GM23338 (cell line): ENCODE data around the gene TSKS. TPM values are rescaled to one million over a fixed set of nuclear protein-coding genes. Genes with fewer than 3 reads are reported as not detected.

Experiments
- ATAC-seq: fragments of 200-7000 bp; cut with Tn5 transposase; 3 replicates; pipeline ENCODE4 v1.9.1; 2020
- DNase-seq: peaks from one replicate; pipeline ENCODE4 v3.0.0-alpha.2; 2015; ENCODE audit warnings: low spot score
- H2AFZ ChIP-seq: fragments of 200-600 bp; sonication (generic); 2 replicates; pipeline ENCODE4 v1.8.0; 2016; ENCODE audit warnings: antibody characterized with exemption, mild to moderate bottlenecking, moderate library complexity
- H3F3A ChIP-seq: fragments of 200-600 bp; sonication (generic); replicated peaks from 2 replicates; pipeline ENCODE4 v1.8.0; 2017; ENCODE audit warnings: antibody characterized with exemption, mixed run types, low read depth
- H3K27ac ChIP-seq: fragments of 200-600 bp; sonication (generic); 2 replicates; pipeline ENCODE4 v1.6.1; 2016; ENCODE audit warnings: low read depth
- H3K27me3 ChIP-seq: fragments of 200-600 bp; sonication (generic); 2 replicates; pipeline ENCODE4 v1.8.0; 2016; ENCODE audit warnings: mild to moderate bottlenecking, mixed run types, moderate library complexity; ENCODE audit not compliant: insufficient read depth
- H3K36me3 ChIP-seq: fragments of 200-600 bp; sonication (generic); 2 replicates; pipeline ENCODE4 v1.8.0; 2016; ENCODE audit warnings: mild to moderate bottlenecking; ENCODE audit not compliant: insufficient read depth
- H3K4me1 ChIP-seq: fragments of 200-600 bp; sonication (generic); 2 replicates; pipeline ENCODE4 v1.8.0; 2016; ENCODE audit warnings: mild to moderate bottlenecking, moderate library complexity; ENCODE audit not compliant: insufficient read depth
- H3K4me2 ChIP-seq: fragments of 200-600 bp; sonication (generic); 2 replicates; pipeline ENCODE4 v1.7.1; 2017; ENCODE audit warnings: mixed run types
- H3K4me3 ChIP-seq: fragments of 200-600 bp; sonication (generic); 2 replicates; pipeline ENCODE4 v1.6.1; 2016; ENCODE audit warnings: mixed run types
- H3K79me2 ChIP-seq: fragments of 200-600 bp; sonication (generic); replicated peaks from 2 replicates; pipeline ENCODE4 v1.8.0; 2017; ENCODE audit warnings: mild to moderate bottlenecking; ENCODE audit not compliant: insufficient read depth
- H3K9me2 ChIP-seq: fragments of 200-600 bp; sonication (generic); 2 replicates; pipeline ENCODE4 v1.8.0; 2017; ENCODE audit not compliant: insufficient read depth
- H4K20me1 ChIP-seq: fragments of 200-600 bp; sonication (generic); replicated peaks from 2 replicates; pipeline ENCODE4 v1.8.0; 2017; ENCODE audit warnings: mild to moderate bottlenecking; ENCODE audit not compliant: insufficient read depth
- H3K27ac Mint-ChIP-seq: 2 replicates; pipeline ENCODE4 v1.8.0; 2020; ENCODE audit warnings: inconsistent platforms, mild to moderate bottlenecking, moderate library complexity, mixed read lengths
- H3K27me3 Mint-ChIP-seq: 3 replicates; pipeline ENCODE4 v1.8.0; 2022; ENCODE audit warnings: low read depth, mild to moderate bottlenecking, moderate library complexity, mixed read lengths, inconsistent platforms; ENCODE audit not compliant: insufficient read depth, poor library complexity
- H3K36me3 Mint-ChIP-seq: 3 replicates; pipeline ENCODE4 v1.8.0; 2021; ENCODE audit warnings: low read depth, mild to moderate bottlenecking, inconsistent platforms, moderate library complexity, mixed read lengths
- H3K4me1 Mint-ChIP-seq: 3 replicates; pipeline ENCODE4 v1.8.0; 2020; ENCODE audit warnings: mild to moderate bottlenecking, inconsistent platforms, mixed read lengths
- H3K4me3 Mint-ChIP-seq: 3 replicates; pipeline ENCODE4 v1.8.0; 2021; ENCODE audit warnings: moderate library complexity, mild to moderate bottlenecking, inconsistent platforms, mixed read lengths
- H3K9me3 Mint-ChIP-seq: 3 replicates; pipeline ENCODE4 v1.8.0; 2020; ENCODE audit warnings: moderate library complexity, mild to moderate bottlenecking, inconsistent platforms, mixed read lengths
- CREB1 ChIP-seq: fragments of 250-450 bp; sonication (Bioruptor Pico); IDR thresholded peaks from 2 replicates; pipeline ENCODE4 v1.5.0; 2020; ENCODE audit warnings: low read depth, mild to moderate bottlenecking, moderate library complexity
- EZH2 ChIP-seq: fragments of 200-600 bp; sonication (generic); IDR thresholded peaks from one replicate; pipeline ENCODE4 v1.8.0; 2017; ENCODE audit warnings: antibody characterized with exemption, mild to moderate bottlenecking, low read depth; ENCODE audit not compliant: unreplicated experiment
- EZH2phosphoT487 ChIP-seq: fragments of 200-600 bp; sonication (generic); IDR thresholded peaks from one replicate; pipeline ENCODE4 v1.8.1; 2018; ENCODE audit warnings: antibody characterized with exemption; ENCODE audit not compliant: unreplicated experiment
- JUNB ChIP-seq: IDR thresholded peaks from one replicate; pipeline ENCODE4 v1.6.1; 2016; ENCODE audit warnings: antibody characterized with exemption; ENCODE audit not compliant: unreplicated experiment
- NANOG ChIP-seq: IDR thresholded peaks from 2 replicates; pipeline ENCODE4 v1.6.1; 2016; ENCODE audit warnings: antibody characterized with exemption, borderline replicate concordance
- POLR2AphosphoS5 ChIP-seq: IDR thresholded peaks from 2 replicates; pipeline ENCODE4 v1.6.1; 2016; ENCODE audit warnings: antibody characterized with exemption, low read depth
- REST ChIP-seq: IDR thresholded peaks from one replicate; pipeline ENCODE4 v1.6.1; 2018; ENCODE audit warnings: antibody characterized with exemption; ENCODE audit not compliant: unreplicated experiment
- STAT1 ChIP-seq: IDR thresholded peaks from one replicate; pipeline ENCODE4 v1.6.1; 2016; ENCODE audit warnings: antibody characterized with exemption; ENCODE audit not compliant: unreplicated experiment
- ZNF114 ChIP-seq: fragments of 250-450 bp; sonication (Bioruptor Pico); IDR thresholded peaks from 2 replicates; pipeline ENCODE4 v1.5.0; 2020; ENCODE audit warnings: mild to moderate bottlenecking, moderate library complexity
- ZNF331 ChIP-seq: fragments of 250-450 bp; sonication (Bioruptor Pico); IDR thresholded peaks from 2 replicates; pipeline ENCODE4 v1.5.0; 2020; ENCODE audit warnings: low read depth, mild to moderate bottlenecking, moderate library complexity
- ZNF462 ChIP-seq: fragments of 250-450 bp; sonication (Bioruptor Pico); IDR thresholded peaks from 2 replicates; pipeline ENCODE4 v1.5.0; 2020; ENCODE audit warnings: mild to moderate bottlenecking, moderate library complexity
- polyA plus RNA-seq: library from polyadenylated mRNA; unstranded; fragments of >200 nt; fragmentation: Nextera tagmentation; extraction: Ambion mirVana; gene quantifications from 2 replicates; pipeline ENCODE4 v1.2.1, GENCODE V29; 2016
- total RNA-seq: library from RNA; depleted of rRNA; stranded (reverse); fragments of >200 nt; shearing (Covaris generic); gene quantifications from 2 replicates; pipeline ENCODE4 v1.2.3, GENCODE V29; 2014

Gene TSKS
- total and polyA plus RNA-seq, 2 experiments from 2014 or later: 0.99 TPM; not detected in 1

- Histone ChIP-seq H3K4me1 (no peaks in the 10 kb centered on the region), H3K27me3 (no peaks in the 10 kb centered on the region), H3K27ac (no peak overlapping the region), H3K36me3 (no peaks in the 10 kb centered on the region; the same call in 1 of the 2 replicates), H3K79me2 (no peaks in the 10 kb centered on the region; the same call in 1 of the 2 replicates), H4K20me1 (peaks cover 4% of the 10 kb centered on the region), H2AFZ (no peak overlapping the region), H3F3A (0 out of 2 replicates have a peak, but pooled peaks cover 3% of the 10 kb centered on the region), H3K4me2 (no peak overlapping the region), H3K4me3 (no peak overlapping the region), H3K9me2 (no peaks in the 10 kb centered on the region)
- no peak overlapping the region for H3K4me3 Mint-ChIP-seq
- H3K4me1 Mint-ChIP-seq: no peaks in the 10 kb centered on the region
- no peak for ATAC-seq
- H3K27me3 Mint-ChIP-seq: peaks cover 8% of the 10 kb centered on the region
- peaks cover 3% of the 10 kb centered on the region; the same call in 1 of the 3 replicates for H3K9me3 Mint-ChIP-seq
- peaks cover 42% of the 10 kb centered on the region for H3K36me3 Mint-ChIP-seq
- no peak overlapping the region for H3K27ac Mint-ChIP-seq
- TF ChIP-seq POLR2AphosphoS5: no peak
- no peak for TF ChIP-seq EZH2
- TF ChIP-seq NANOG: no peak
- DNase-seq: no peak
Observed at GRCh38 chr19:49793561-49793840, 30.4 kb upstream of the TSKS start.

GRCh38 chr19:49792829-49793560 is 29.9 kb upstream of the TSKS start:
- H3F3A ChIP-seq: 0 out of 2 replicates have a peak, but pooled peaks cover 3% of the 10 kb centered on the region
- Mint-ChIP-seq H3K4me1 (no peaks in the 10 kb centered on the region), H3K9me3 (peaks cover 3% of the 10 kb centered on the region; the same call in 1 of the 3 replicates), H3K27ac (no peak overlapping the region), H3K4me3 (no peak overlapping the region), H3K27me3 (peaks cover 11% of the 10 kb centered on the region), H3K36me3 (peaks cover 46% of the 10 kb centered on the region)
- no peaks in the 10 kb centered on the region for H3K27me3 ChIP-seq
- H3K79me2 ChIP-seq: no peaks in the 10 kb centered on the region; the same call in 1 of the 2 replicates
- no peak overlapping the region for H3K4me2 ChIP-seq
- no peaks in the 10 kb centered on the region for H3K4me1 ChIP-seq
- no peak overlapping the region for H2AFZ ChIP-seq
- no peaks in the 10 kb centered on the region for H3K9me2 ChIP-seq
- no peak for ATAC-seq
- no peaks in the 10 kb centered on the region; the same call in 1 of the 2 replicates for H3K36me3 ChIP-seq
- no peak overlapping the region for H3K27ac ChIP-seq
- DNase-seq: no peak
- H4K20me1 ChIP-seq: peaks cover 4% of the 10 kb centered on the region
- no peak overlapping the region for H3K4me3 ChIP-seq
- no peak for TF ChIP-seq EZH2phosphoT487
- no peak for TF ChIP-seq JUNB
- no peak for TF ChIP-seq STAT1
- TF ChIP-seq EZH2: no peak
- TF ChIP-seq ZNF331 (CRISPR knock-in tag): no peak
- TF ChIP-seq NANOG: no peak
- TF ChIP-seq ZNF462: no peak
- TF ChIP-seq ZNF114: no peak
- TF ChIP-seq REST: no peak
- no peak for TF ChIP-seq CREB1 (CRISPR knock-in tag)
